ENCODE measurements around the gene ADAMTS12. TPM values are rescaled to one million over a fixed set of nuclear protein-coding genes. Genes with fewer than 3 reads are reported as not detected.

Gene ADAMTS12
- polyA plus RNA-seq, 1 donor from 2014 or later: 0.07 TPM

- H3K9me3 ChIP-seq (ENCODE audit: low read length): no peaks in the 10 kb centered on the region
- no peak overlapping the region for H3K9ac ChIP-seq (ENCODE audit: low read length)
- H4K20me1 ChIP-seq (ENCODE audit: insufficient read depth): no peaks in the 10 kb centered on the region
- no peaks in the 10 kb centered on the region for H3K27me3 ChIP-seq (ENCODE audit: insufficient read depth, low read depth, low read length)
- no peak overlapping the region for H3K4me3 ChIP-seq (ENCODE audit: low read length)
- no peak overlapping the region for H3K27ac ChIP-seq (ENCODE audit: low read length)
- no peaks in the 10 kb centered on the region for H3K9me2 ChIP-seq (ENCODE audit: insufficient read depth, low read length)
- H2AFZ ChIP-seq (ENCODE audit: low read depth, low read length): no peak overlapping the region
- no peak overlapping the region for H3K4me2 ChIP-seq (ENCODE audit: low read length)
- no peaks in the 10 kb centered on the region for H3K36me3 ChIP-seq (ENCODE audit: insufficient read depth, low read length)
- H3F3A ChIP-seq (ENCODE audit: insufficient read depth, low read length, poor library complexity, severe bottlenecking): no peaks in the 10 kb centered on the region
- H3K79me2 ChIP-seq (replicated peaks; ENCODE audit: insufficient read depth, low read length): no peaks in the 10 kb centered on the region
- TF ChIP-seq EP300 (conservative IDR thresholded peaks at IDR 0.05; ENCODE audit: poor library complexity, severe bottlenecking) (no peak), MXI1 (conservative IDR thresholded peaks at IDR 0.05; ENCODE audit: poor library complexity, severe bottlenecking) (no peak), SMC3 (conservative IDR thresholded peaks at IDR 0.05; ENCODE audit: poor library complexity) (no peak), RAD21 (conservative IDR thresholded peaks at IDR 0.05) (no peak), EZH2 (IDR thresholded peaks at IDR 0.05; ENCODE audit: borderline replicate concordance, insufficient read depth, low read length, poor library complexity, severe bottlenecking) (no peak), TAF1 (IDR thresholded peaks at IDR 0.05; ENCODE audit: low read depth) (no peak), POLR2AphosphoS5 (IDR thresholded peaks at IDR 0.05) (no peak)
- TF ChIP-seq, protein P1, sequence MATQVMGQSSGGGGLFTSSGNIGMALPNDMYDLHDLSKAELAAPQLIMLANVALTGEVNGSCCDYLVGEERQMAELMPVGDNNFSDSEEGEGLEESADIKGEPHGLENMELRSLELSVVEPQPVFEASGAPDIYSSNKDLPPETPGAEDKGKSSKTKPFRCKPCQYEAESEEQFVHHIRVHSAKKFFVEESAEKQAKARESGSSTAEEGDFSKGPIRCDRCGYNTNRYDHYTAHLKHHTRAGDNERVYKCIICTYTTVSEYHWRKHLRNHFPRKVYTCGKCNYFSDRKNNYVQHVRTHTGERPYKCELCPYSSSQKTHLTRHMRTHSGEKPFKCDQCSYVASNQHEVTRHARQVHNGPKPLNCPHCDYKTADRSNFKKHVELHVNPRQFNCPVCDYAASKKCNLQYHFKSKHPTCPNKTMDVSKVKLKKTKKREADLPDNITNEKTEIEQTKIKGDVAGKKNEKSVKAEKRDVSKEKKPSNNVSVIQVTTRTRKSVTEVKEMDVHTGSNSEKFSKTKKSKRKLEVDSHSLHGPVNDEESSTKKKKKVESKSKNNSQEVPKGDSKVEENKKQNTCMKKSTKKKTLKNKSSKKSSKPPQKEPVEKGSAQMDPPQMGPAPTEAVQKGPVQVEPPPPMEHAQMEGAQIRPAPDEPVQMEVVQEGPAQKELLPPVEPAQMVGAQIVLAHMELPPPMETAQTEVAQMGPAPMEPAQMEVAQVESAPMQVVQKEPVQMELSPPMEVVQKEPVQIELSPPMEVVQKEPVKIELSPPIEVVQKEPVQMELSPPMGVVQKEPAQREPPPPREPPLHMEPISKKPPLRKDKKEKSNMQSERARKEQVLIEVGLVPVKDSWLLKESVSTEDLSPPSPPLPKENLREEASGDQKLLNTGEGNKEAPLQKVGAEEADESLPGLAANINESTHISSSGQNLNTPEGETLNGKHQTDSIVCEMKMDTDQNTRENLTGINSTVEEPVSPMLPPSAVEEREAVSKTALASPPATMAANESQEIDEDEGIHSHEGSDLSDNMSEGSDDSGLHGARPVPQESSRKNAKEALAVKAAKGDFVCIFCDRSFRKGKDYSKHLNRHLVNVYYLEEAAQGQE (IDR thresholded peaks at IDR 0.05; ENCODE audit: borderline replicate concordance): no peak
- TF ChIP-seq, protein P2, sequence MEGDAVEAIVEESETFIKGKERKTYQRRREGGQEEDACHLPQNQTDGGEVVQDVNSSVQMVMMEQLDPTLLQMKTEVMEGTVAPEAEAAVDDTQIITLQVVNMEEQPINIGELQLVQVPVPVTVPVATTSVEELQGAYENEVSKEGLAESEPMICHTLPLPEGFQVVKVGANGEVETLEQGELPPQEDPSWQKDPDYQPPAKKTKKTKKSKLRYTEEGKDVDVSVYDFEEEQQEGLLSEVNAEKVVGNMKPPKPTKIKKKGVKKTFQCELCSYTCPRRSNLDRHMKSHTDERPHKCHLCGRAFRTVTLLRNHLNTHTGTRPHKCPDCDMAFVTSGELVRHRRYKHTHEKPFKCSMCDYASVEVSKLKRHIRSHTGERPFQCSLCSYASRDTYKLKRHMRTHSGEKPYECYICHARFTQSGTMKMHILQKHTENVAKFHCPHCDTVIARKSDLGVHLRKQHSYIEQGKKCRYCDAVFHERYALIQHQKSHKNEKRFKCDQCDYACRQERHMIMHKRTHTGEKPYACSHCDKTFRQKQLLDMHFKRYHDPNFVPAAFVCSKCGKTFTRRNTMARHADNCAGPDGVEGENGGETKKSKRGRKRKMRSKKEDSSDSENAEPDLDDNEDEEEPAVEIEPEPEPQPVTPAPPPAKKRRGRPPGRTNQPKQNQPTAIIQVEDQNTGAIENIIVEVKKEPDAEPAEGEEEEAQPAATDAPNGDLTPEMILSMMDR (IDR thresholded peaks at IDR 0.05; ENCODE audit: poor library complexity, severe bottlenecking): no peak
Measured at GRCh38 chr5:33827018-33827707, 64.6 kb downstream of the ADAMTS12 start.

DNA sequence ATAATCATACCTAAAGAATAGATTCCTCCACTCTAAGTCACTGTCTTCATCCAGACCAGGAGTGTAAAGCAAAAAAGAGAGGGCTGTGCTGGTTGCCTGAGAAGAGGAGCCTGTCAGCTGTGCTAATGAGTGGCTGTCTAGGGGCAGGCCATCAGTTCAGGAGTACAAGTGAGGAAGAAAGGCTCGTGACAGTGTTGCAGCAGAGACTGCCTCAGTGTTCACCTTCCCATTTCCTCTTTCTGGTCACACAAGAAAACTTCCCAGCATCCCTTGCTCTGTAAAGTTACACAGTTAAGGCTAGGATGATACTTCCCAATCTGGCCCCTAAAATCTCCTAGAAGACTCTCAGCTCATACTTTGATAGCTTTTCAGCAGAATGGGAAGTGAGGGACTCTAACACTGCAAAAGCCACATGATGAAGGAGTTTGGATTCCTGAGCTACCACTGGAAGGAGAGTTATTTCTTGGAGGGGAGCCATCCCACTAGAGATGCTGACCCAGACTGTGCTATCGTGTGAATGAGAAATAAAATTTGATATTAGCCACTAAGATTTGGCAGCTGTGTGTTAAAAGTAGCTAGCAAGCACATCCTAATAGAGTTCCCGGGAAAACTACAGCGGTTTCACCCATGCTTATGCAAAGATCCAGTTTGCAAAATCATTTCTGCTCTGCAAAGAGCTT lies 67.1 kb downstream of the ADAMTS12 start:
- Histone ChIP-seq H4K20me1 (ENCODE audit: insufficient read depth) (no peaks in the 10 kb centered on the region), H2AFZ (ENCODE audit: low read depth, low read length) (no peak overlapping the region), H3K4me2 (ENCODE audit: low read length) (no peak overlapping the region), H3K9me2 (ENCODE audit: insufficient read depth, low read length) (no peaks in the 10 kb centered on the region), H3K9ac (ENCODE audit: low read length) (no peak overlapping the region), H3F3A (ENCODE audit: insufficient read depth, low read length, poor library complexity, severe bottlenecking) (no peaks in the 10 kb centered on the region), H3K9me3 (ENCODE audit: low read length) (no peaks in the 10 kb centered on the region), H3K27ac (ENCODE audit: low read length) (no peak overlapping the region), H3K4me3 (ENCODE audit: low read length) (no peak overlapping the region), H3K36me3 (ENCODE audit: insufficient read depth, low read length) (no peaks in the 10 kb centered on the region), H3K79me2 (replicated peaks; ENCODE audit: insufficient read depth, low read length) (no peaks in the 10 kb centered on the region), H3K27me3 (ENCODE audit: insufficient read depth, low read depth, low read length) (no peaks in the 10 kb centered on the region)
- TF ChIP-seq, protein P1 (IDR thresholded peaks at IDR 0.05; ENCODE audit: borderline replicate concordance): no peak
- TF ChIP-seq RAD21 (conservative IDR thresholded peaks at IDR 0.05) (no peak), TAF1 (IDR thresholded peaks at IDR 0.05; ENCODE audit: low read depth) (no peak), SMC3 (conservative IDR thresholded peaks at IDR 0.05; ENCODE audit: poor library complexity) (no peak), EP300 (conservative IDR thresholded peaks at IDR 0.05; ENCODE audit: poor library complexity, severe bottlenecking) (no peak), EZH2 (IDR thresholded peaks at IDR 0.05; ENCODE audit: borderline replicate concordance, insufficient read depth, low read length, poor library complexity, severe bottlenecking) (no peak), MXI1 (conservative IDR thresholded peaks at IDR 0.05; ENCODE audit: poor library complexity, severe bottlenecking) (no peak), POLR2AphosphoS5 (IDR thresholded peaks at IDR 0.05) (no peak)
- TF ChIP-seq, protein P2 (IDR thresholded peaks at IDR 0.05; ENCODE audit: poor library complexity, severe bottlenecking): no peak

Data from neural cell (in vitro differentiated cells).